ENCODE data around the gene NUCB1. TPM values are rescaled to one million over a fixed set of nuclear protein-coding genes. Genes with fewer than 3 reads are reported as not detected.

Gene NUCB1
- polyA plus RNA-seq, 3 donors, result 80.9 to 178 (median 108) TPM

GRCh38 chr19:48959341-48960239 lies 59.5 kb downstream of the NUCB1 start:
- Histone ChIP-seq H3K9ac (ENCODE audit: insufficient read depth, low read length, poor library complexity, severe bottlenecking) (no peak overlapping the region), H3K4me1 (ENCODE audit: control insufficient read depth in 1 of 2, insufficient read depth in 2 of 2, low read length in 2 of 2) (peaks cover 74 to 83% of the 10 kb centered on the region in 2 donors), H3K9me3 (replicated peaks in 1 of 2; ENCODE audit: control insufficient read depth in 1 of 2, insufficient read depth in 1 of 2, low read length in 2 of 2) (no peaks in the 10 kb centered on the region), H3K27me3 (ENCODE audit: control insufficient read depth in 2 of 2, insufficient read depth in 2 of 2, low read length in 2 of 2) (no peaks in the 10 kb centered on the region), H3K79me2 (ENCODE audit: insufficient read depth, low read length) (peaks cover 68% of the 10 kb centered on the region), H4K20me1 (ENCODE audit: insufficient read depth, low read length) (peaks cover 11% of the 10 kb centered on the region), H3K4me3 (replicated peaks in 1 of 3; ENCODE audit: low read depth in 2 of 3, low read length in 3 of 3) (no peak overlapping the region), H3K27ac (ENCODE audit: low read depth in 1 of 2, low read length in 2 of 2) (peak overlapping the region; percentile 5 to 58), H3K4me2 (replicated peaks; ENCODE audit: extremely low read depth, low read length, poor library complexity, severe bottlenecking) (no peak overlapping the region), H2AFZ (ENCODE audit: insufficient read depth, low read depth, low read length, poor library complexity, severe bottlenecking) (no peak overlapping the region), H3K36me3 (replicated peaks in 1 of 2; ENCODE audit: control insufficient read depth in 1 of 2, insufficient read depth in 2 of 2, low read length in 2 of 2) (peaks cover 0 to 19% of the 10 kb centered on the region in 2 donors)
- no peak overlapping the region for H3K4me3 Mint-ChIP-seq
- H3K27ac Mint-ChIP-seq, result peak overlapping the region; percentile 18 to 93 (median 89)
- intact Hi-C loops (cut with micrococcal nuclease), result loop anchor here in 1 of 2 donors (10.0 kb wide), 1 partner anchor 325 kb away; the partner anchor contains the start of gene DBP
- no peaks in the 10 kb centered on the region for H3K9me3 Mint-ChIP-seq
- TF ChIP-seq CTCF (IDR thresholded peaks at IDR 0.05), result no peak
- DNase-seq, result peak; percentile 57 to 76 (median 61)
- H3K4me1 Mint-ChIP-seq, result peaks cover 72% of the 10 kb centered on the region
- 70% methylated on average over 4 of the region's 16 CpGs for WGBS (ENCODE audit: insufficient coverage)
- peaks cover 21 to 35% of the 10 kb centered on the region in 2 donors for H3K36me3 Mint-ChIP-seq
- peaks cover 0 to 3% (median 0%) of the 10 kb centered on the region in 3 donors for H3K27me3 Mint-ChIP-seq (ENCODE audit: low read depth in 3 of 3)

GRCh38 chr19:48961051-48961649 lies 61.0 kb downstream of the NUCB1 start:
- DNase-seq, result no peak
- peaks cover 28 to 39% of the 10 kb centered on the region in 2 donors for H3K36me3 Mint-ChIP-seq
- H3K4me1 ChIP-seq (ENCODE audit: control insufficient read depth in 1 of 2, insufficient read depth in 2 of 2, low read length in 2 of 2), result peaks cover 65 to 74% of the 10 kb centered on the region in 2 donors
- H3K27ac Mint-ChIP-seq, result peak overlapping the region; percentile 43 to 99 (median 81)
- H3K79me2 ChIP-seq (ENCODE audit: insufficient read depth, low read length), result peaks cover 66% of the 10 kb centered on the region
- H3K9me3 Mint-ChIP-seq, result peaks cover 0 to 8% (median 0%) of the 10 kb centered on the region in 7 donors
- no peak for TF ChIP-seq CTCF (IDR thresholded peaks at IDR 0.05)
- peaks cover 62% of the 10 kb centered on the region for H3K4me1 Mint-ChIP-seq
- peaks cover 4 to 23% of the 10 kb centered on the region in 2 donors for H3K36me3 ChIP-seq (replicated peaks in 1 of 2; ENCODE audit: control insufficient read depth in 1 of 2, insufficient read depth in 2 of 2, low read length in 2 of 2)
- H3K27me3 ChIP-seq (ENCODE audit: control insufficient read depth in 2 of 2, insufficient read depth in 2 of 2, low read length in 2 of 2), result no peaks in the 10 kb centered on the region
- no peak overlapping the region for H3K9ac ChIP-seq (ENCODE audit: insufficient read depth, low read length, poor library complexity, severe bottlenecking)
- peaks cover 11% of the 10 kb centered on the region for H4K20me1 ChIP-seq (ENCODE audit: insufficient read depth, low read length)
- H3K4me2 ChIP-seq (replicated peaks; ENCODE audit: extremely low read depth, low read length, poor library complexity, severe bottlenecking), result no peak overlapping the region
- no peak overlapping the region for H3K4me3 ChIP-seq (replicated peaks in 1 of 3; ENCODE audit: low read depth in 2 of 3, low read length in 3 of 3)
- no peak overlapping the region for H3K4me3 Mint-ChIP-seq
- no peaks in the 10 kb centered on the region for H3K9me3 ChIP-seq (replicated peaks in 1 of 2; ENCODE audit: control insufficient read depth in 1 of 2, insufficient read depth in 1 of 2, low read length in 2 of 2)
- intact Hi-C loops (cut with micrococcal nuclease), result loop anchor here in 1 of 2 donors (10.0 kb wide), 1 partner anchor 326 kb away; the partner anchor contains the start of gene DBP
- H3K27ac ChIP-seq (ENCODE audit: low read depth in 1 of 2, low read length in 2 of 2), result peak overlapping the region; percentile 88 to 96
- peaks cover 0 to 7% (median 0%) of the 10 kb centered on the region in 3 donors for H3K27me3 Mint-ChIP-seq (ENCODE audit: low read depth in 3 of 3)
- no peak overlapping the region for H2AFZ ChIP-seq (ENCODE audit: insufficient read depth, low read depth, low read length, poor library complexity, severe bottlenecking)
- 87% methylated on average over 16 of the region's 19 CpGs for WGBS (ENCODE audit: insufficient coverage)
